HepG2 (cell line): ENCODE data around the gene EPHA3. TPM values are rescaled to one million over a fixed set of nuclear protein-coding genes. Genes with fewer than 3 reads are reported as not detected.
A peak's percentile ranks its signal among the peaks of the same experiment; 100 is the strongest.

ENCODE experiments used
- ATAC-seq: fragments of 200-7000 bp; cut with Tn5 transposase; 3 replicates; pipeline ENCODE4 v1.9.1; 2020; ENCODE audit warnings: mild to moderate bottlenecking, moderate library complexity
- BruUV-seq: library from RNA; stranded (reverse); fragments of 400-500 nt; replicated peaks from 2 replicates; lab custom pipeline; 2021; lab: Mats Ljungman, UMichigan
- CTCF ChIA-PET: fragments of 300-600 bp; formaldehyde crosslinking; extraction: SDS; loops from one replicate; lab custom pipeline; 2021; ENCODE audit warnings: low total read pairs, inconsistent platforms, low intra/inter-chr PET ratio; lab: Yijun Ruan, JAX
- POLR2A ChIA-PET: fragments of 350-600 bp; sonication (Branson Sonifier 250); formaldehyde crosslinking; loops from one replicate; lab custom pipeline; 2020; ENCODE audit warnings: antibody characterized with exemption, inconsistent platforms; lab: Yijun Ruan, JAX
- DNase-seq: peaks from one replicate; pipeline ENCODE4 v3.0.0-alpha.2; 2015; ENCODE audit warnings: low spot score
- FAIRE-seq: peaks from 3 replicates; lab custom pipeline; 2011; peaks lifted over from hg19 to GRCh38; lab: Jason Lieb, UNC
- H2AFZ ChIP-seq: one replicate; pipeline ENCODE4 v1.6.1; 2011; ENCODE audit warnings: low read length, inconsistent platforms
- H3K27ac ChIP-seq: fragments of 300-600 bp; 3 replicates; pipeline ENCODE4 v1.8.0; 2011; ENCODE audit warnings: mixed run types, mild to moderate bottlenecking, mixed read lengths, low read length, inconsistent platforms; ENCODE audit not compliant: insufficient read depth; ENCODE audit errors: extremely low read length
- H3K27me3 ChIP-seq, 2 experiments: fragments of 200-600 bp in 1 of 2; 2 replicates in 1 of 2; 3 replicates in 1 of 2; pipeline versions ENCODE4 v1.6.0 to v1.8.0; 2011; ENCODE audit warnings: low read length in 2 of 2, mild to moderate bottlenecking in 2 of 2, moderate library complexity in 2 of 2, inconsistent platforms in 1 of 2; ENCODE audit not compliant: insufficient read depth in 2 of 2, control insufficient read depth in 1 of 2
- H3K36me3 ChIP-seq, 2 experiments: fragments of 200-600 bp in 1 of 2; replicated peaks in 1 of 2; 2 replicates in 1 of 2; 3 replicates in 1 of 2; pipeline versions ENCODE4 v1.5.1 to v1.8.0; 2011; ENCODE audit warnings: low read length in 2 of 2, inconsistent platforms in 1 of 2; ENCODE audit not compliant: insufficient read depth in 2 of 2, control insufficient read depth in 1 of 2
- H3K4me1 ChIP-seq: 2 replicates; pipeline ENCODE4 v1.5.1; 2012; ENCODE audit warnings: low read length, inconsistent platforms; ENCODE audit not compliant: insufficient read depth
- H3K4me2 ChIP-seq: 2 replicates; pipeline ENCODE4 v1.6.0; 2011; ENCODE audit warnings: low read depth, low read length, inconsistent platforms
- H3K4me3 ChIP-seq, 3 experiments: fragments of 200-600 bp in 1 of 3; sonication (generic), shearing (Covaris generic) in 1 of 3; replicated peaks in 1 of 3; 2 replicates each; pipeline ENCODE4 v1.5.1; 2011 to 2016; ENCODE audit warnings: low read length in 3 of 3, inconsistent platforms in 2 of 3, low read depth in 2 of 3, mild to moderate bottlenecking in 2 of 3, control low read depth in 1 of 3, mixed read lengths in 1 of 3; ENCODE audit not compliant: insufficient read depth in 1 of 3
- H3K79me2 ChIP-seq: one replicate; pipeline ENCODE4 v1.6.1; 2011; ENCODE audit warnings: low read length, inconsistent platforms; ENCODE audit not compliant: insufficient read depth
- H3K9ac ChIP-seq: 2 replicates; pipeline ENCODE4 v1.6.0; 2011; ENCODE audit warnings: mild to moderate bottlenecking, low read depth, low read length, inconsistent platforms; ENCODE audit not compliant: insufficient read depth
- H3K9me3 ChIP-seq: 2 replicates; pipeline ENCODE4 v1.5.1; 2012; ENCODE audit warnings: mild to moderate bottlenecking, low read length
- H4K20me1 ChIP-seq: 2 replicates; pipeline ENCODE4 v1.6.0; 2011; ENCODE audit warnings: inconsistent platforms, mild to moderate bottlenecking, low read length, moderate library complexity; ENCODE audit not compliant: insufficient read depth
- MAFF ChIP-seq: IDR thresholded peaks from 2 replicates; pipeline ENCODE4 v1.6.1; 2011; ENCODE audit warnings: low read depth, low read length, improper control_type of control experiment
- MAFK ChIP-seq, 2 experiments: IDR thresholded peaks in 1 of 2; conservative IDR thresholded peaks in 1 of 2; 2 replicates each; pipeline ENCODE4 v1.6.1; 2011; ENCODE audit warnings: improper control_type of control experiment in 2 of 2, low read length in 2 of 2
- SP1 ChIP-seq, 2 experiments: fragments of 450-650 bp in 1 of 2; sonication (generic) in 1 of 2; formaldehyde crosslinking in 1 of 2; IDR thresholded peaks; 2 replicates each; pipeline versions ENCODE4 v1.4.0 to v1.6.1; 2016 to 2020; ENCODE audit warnings: missing genetic modification reagents in 1 of 2
- ZNF138 ChIP-seq: sonication (generic); formaldehyde crosslinking; IDR thresholded peaks from 2 replicates; pipeline ENCODE4 v1.5.0; 2020; ENCODE audit warnings: mild to moderate bottlenecking, low read depth, missing genetic modification reagents
- WGBS: methylation state at CpG from one replicate; pipeline ENCODE4 v1.1.6; 2017; ENCODE audit warnings: low lambda C conversion rate; 5-methylcytosine and 5-hydroxymethylcytosine counted together
- in situ Hi-C: cut with HindIII; loops from 2 replicates; pipeline ENCODE4 v1.10.0; 2017; ENCODE audit warnings: low pct_unique_long_range_greater_than_20kb; ENCODE audit not compliant: extremely low pct_ligation_motif_present
- intact Hi-C: fragments of 100-400 bp; cut with micrococcal nuclease; formaldehyde crosslinking; loops from one replicate; pipeline ENCODE4 v1.10.0; 2022; ENCODE audit not compliant: unreplicated experiment
- polyA plus RNA-seq, 8 experiments: library from polyadenylated mRNA; depleted of rRNA in 3 of 8; stranded (reverse) in 7 of 8; unstranded in 1 of 8; fragments of >200 nt; fragmentation: Illumina TruSeq in 4 of 8; extraction: Trizol in 4 of 8; gene quantifications; 2 replicates each; pipeline versions ENCODE4 v1.2.1 to v1.2.3, GENCODE V29; 2011 to 2016; ENCODE audit warnings: low read depth in 4 of 8, missing spikeins in 1 of 8, mixed read lengths in 1 of 8; ENCODE audit not compliant: insufficient read depth in 1 of 8
- total RNA-seq, 5 experiments: library from RNA; depleted of rRNA; stranded (reverse); fragments of >200 nt; fragmentation: Illumina TruSeq; extraction: Trizol; gene quantifications; 2 replicates each; pipeline ENCODE4 v1.2.3, GENCODE V29; 2016; ENCODE audit warnings: low read depth in 1 of 5
- TF ChIP-seq, protein P1 (sequence below): sonication (generic); formaldehyde crosslinking; IDR thresholded peaks from 2 replicates; pipeline ENCODE4 v1.8.0; 2023; ENCODE audit warnings: mild to moderate bottlenecking, missing genetic modification reagents
- TF ChIP-seq, protein P2 (sequence below): sonication (generic); formaldehyde crosslinking; IDR thresholded peaks from 2 replicates; pipeline ENCODE4 v1.4.0; 2020; ENCODE audit warnings: missing genetic modification reagents

Gene EPHA3
- total and polyA plus RNA-seq, 2 of the 13 experiments (the other 11 are each of a cell fraction or from before 2014, with no cell fraction given): 0.01 TPM; not detected in 1

DNA sequence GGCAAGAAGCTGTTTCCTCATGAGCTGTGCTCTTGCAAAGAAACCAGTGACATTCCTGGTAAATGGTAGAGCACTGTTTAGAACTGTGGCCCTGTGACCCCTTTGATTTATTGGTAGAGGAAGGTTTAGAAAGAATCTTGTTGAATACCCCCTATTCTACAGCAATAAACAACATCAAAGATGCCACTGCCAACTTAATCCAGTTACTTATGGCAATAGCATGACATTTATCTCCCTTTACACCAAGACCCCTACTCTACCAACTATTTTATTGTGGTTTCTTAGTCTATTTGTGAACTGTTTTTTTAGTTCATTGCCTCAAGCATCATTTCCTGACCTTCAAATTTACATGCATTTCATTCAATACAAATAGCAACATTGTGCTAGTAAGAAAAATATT is 288.6 kb downstream of the EPHA3 start (continued):
- TF ChIP-seq, protein P1, sequence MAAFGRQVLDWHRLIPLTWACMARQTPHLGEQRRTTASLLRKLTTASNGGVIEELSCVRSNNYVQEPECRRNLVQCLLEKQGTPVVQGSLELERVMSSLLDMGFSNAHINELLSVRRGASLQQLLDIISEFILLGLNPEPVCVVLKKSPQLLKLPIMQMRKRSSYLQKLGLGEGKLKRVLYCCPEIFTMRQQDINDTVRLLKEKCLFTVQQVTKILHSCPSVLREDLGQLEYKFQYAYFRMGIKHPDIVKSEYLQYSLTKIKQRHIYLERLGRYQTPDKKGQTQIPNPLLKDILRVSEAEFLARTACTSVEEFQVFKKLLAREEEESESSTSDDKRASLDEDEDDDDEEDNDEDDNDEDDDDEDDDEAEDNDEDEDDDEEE: no peak
- TF ChIP-seq ZNF138 (CRISPR knock-in tag) (no peak), SP1 (IDR thresholded peaks at IDR 0.05) (no peak), SP1 (CRISPR knock-in tag; IDR thresholded peaks at IDR 0.05) (no peak)

DNA sequence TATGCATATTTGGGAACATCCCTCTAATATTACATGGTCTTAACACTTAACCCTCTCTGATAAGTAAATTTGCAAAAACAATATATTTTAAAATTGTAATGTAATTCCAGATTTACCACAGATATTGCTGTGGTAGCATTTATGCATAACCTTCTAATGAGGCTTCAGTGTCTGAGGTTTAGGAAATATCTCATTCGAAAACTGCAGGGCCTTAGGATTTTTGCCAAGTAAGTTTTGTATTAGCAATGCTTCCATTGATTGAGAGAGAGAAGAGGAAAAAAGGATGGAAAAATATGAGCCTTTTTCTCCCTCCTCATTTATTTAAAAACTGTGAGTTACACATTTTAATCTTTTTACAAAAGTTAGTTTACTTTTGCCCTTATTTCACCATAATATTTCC is 294.6 kb downstream of the EPHA3 start:
- Histone ChIP-seq H3K9me3 (no peaks in the 10 kb centered on the region), H3K27ac (no peak overlapping the region), H3K79me2 (no peaks in the 10 kb centered on the region), H3K36me3 (no peaks in the 10 kb centered on the region), H3K4me3 (no peak overlapping the region), H4K20me1 (no peaks in the 10 kb centered on the region), H3K4me1 (no peaks in the 10 kb centered on the region), H3K27me3 (no peaks in the 10 kb centered on the region), H3K4me2 (no peak overlapping the region), H3K9ac (no peak overlapping the region), H2AFZ (no peak overlapping the region)
- POLR2A ChIA-PET: no interaction called here
- in situ Hi-C loops: no loop called here
- DNase-seq (no peak), ATAC-seq (no peak), FAIRE-seq (no peak)
- 3% methylated on average over 1 of the region's 1 CpG for WGBS
- no TSS peak for BruUV-seq
- CTCF ChIA-PET: no interaction called here
- peak in 1 of 2 experiments; percentile 25; a peak in 3 of 4 replicates for TF ChIP-seq MAFK (conservative IDR thresholded peaks at IDR 0.05 in 1 of 2, IDR thresholded peaks at IDR 0.05 in 1 of 2; ENCODE audit: low read length in 2 of 2)
- TF ChIP-seq, protein P2, sequence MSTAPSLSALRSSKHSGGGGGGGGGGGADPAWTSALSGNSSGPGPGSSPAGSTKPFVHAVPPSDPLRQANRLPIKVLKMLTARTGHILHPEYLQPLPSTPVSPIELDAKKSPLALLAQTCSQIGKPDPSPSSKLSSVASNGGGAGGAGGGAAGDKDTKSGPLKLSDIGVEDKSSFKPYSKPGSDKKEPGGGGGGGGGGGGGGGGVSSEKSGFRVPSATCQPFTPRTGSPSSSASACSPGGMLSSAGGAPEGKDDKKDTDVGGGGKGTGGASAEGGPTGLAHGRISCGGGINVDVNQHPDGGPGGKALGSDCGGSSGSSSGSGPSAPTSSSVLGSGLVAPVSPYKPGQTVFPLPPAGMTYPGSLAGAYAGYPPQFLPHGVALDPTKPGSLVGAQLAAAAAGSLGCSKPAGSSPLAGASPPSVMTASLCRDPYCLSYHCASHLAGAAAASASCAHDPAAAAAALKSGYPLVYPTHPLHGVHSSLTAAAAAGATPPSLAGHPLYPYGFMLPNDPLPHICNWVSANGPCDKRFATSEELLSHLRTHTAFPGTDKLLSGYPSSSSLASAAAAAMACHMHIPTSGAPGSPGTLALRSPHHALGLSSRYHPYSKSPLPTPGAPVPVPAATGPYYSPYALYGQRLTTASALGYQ (CRISPR knock-in tag): no peak
- peak; percentile 38; the same call in 1 of the 2 replicates for TF ChIP-seq MAFF
- intact Hi-C loops: loop anchor here (10.0 kb wide), 1 partner anchor 47 kb away; no protein-coding TSS in a partner anchor
